Limb (tissue), 2 donors: ENCODE results near the gene ACSF2.
A peak's percentile ranks its signal among the peaks of the same experiment; 100 is the strongest.

ENCODE experiments used
- DNase-seq, 2 donors: peaks; one replicate each; pipeline ENCODE4 v3.0.0-alpha.2; 2016; ENCODE audit errors: extremely low spot score in 2 of 2

ACSF2 gene

DNA sequence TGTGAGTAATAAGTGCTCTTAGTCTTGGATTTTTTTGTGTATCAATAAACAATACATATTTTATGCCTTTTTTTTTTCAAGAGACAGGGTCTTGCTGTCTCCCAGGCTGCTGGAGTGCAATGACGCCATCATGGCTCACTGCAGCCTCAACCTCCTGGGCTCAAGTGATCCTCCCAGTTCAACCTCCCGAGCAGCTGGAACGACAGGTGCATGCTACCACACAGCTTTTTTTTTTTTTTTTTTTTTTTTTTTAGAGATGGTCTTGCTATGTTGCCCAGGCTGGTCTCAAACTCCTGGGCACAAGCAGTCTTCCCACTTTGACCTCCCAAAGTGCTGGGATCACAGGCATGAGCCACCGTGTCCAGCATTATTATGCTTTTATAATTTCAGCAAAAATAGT is 13.0 kb downstream of the ACSF2 start:
- no peak for DNase-seq

DNA sequence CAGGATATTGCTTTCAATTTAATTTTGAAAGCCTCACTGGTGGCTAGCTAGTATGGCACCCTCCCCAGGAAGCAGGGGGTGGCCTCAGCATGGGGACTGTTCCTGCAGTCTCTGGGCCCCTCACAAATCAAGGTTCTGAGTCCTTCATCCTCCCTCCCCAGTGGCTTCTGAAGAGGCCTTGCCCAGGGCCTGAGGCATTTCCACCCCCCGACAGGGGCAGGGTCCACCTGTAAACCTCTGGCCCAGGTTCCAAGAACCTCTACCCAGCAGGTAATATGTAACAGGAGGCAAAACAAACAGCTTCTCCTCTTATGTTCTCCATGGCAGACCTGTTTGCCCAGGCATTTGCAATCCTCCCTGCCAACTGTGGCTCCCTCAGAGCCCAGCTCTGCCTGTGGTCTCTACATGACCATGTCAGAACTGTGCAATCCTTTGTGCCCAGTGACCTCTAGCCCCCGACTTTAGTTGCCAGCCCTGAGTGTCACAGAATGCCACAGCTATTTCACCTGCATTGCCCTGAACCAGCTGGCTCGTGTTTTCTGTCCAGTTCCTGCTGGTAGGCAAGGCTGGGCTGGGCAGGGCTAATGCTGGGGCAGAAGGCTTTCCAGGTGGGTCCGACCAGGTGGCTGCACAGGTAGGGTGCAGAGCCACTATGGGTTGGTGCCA is 14.3 kb downstream of the ACSF2 start:
- no peak for DNase-seq

DNA sequence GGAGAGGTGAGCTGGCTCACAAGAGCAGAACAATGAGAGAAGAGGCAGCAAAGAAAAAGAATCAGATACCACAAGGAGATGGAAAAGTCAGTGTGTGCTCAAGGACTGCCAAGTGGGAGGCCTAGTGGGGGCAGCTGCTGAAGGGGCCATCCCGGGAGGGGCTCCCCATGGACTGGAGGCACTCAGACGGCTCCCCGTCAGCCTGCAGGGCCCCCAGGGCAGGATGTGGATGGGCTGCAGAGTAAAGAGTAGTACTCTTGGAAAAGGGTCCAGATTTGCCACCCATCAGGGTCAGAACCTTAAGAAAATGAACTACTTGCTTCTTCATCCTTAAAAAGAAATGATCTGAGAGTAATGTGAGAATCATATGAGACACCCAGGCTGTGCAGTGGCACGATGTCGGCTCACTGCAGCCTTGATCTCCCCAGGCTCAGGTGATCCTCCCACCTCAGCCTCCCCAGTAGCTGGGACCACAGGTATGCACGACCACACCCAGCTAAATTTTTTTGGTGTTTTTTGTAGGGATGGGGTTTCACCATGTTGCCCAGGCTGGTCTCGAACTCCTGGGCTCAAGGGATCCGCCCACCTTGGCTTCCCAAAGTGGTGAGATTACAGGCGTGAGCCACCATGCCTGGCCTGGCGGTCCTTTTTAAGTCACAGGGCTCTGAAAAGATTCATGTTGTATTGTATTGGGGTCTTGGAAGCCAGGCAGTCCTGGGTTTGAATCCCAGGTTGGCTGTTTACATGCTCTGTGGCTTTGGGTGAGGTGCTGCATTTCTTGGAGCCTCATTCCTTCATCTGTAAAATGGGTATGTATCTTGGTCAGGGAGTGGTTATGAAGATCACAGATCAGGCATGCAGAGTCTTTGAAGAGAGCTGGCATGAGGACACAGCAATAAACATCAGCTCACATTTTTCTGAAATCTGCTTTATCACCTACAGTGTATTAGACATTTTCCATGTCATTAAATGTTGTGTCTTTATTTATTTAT is 15.1 kb downstream of the ACSF2 start:
- DNase-seq: no peak

DNA sequence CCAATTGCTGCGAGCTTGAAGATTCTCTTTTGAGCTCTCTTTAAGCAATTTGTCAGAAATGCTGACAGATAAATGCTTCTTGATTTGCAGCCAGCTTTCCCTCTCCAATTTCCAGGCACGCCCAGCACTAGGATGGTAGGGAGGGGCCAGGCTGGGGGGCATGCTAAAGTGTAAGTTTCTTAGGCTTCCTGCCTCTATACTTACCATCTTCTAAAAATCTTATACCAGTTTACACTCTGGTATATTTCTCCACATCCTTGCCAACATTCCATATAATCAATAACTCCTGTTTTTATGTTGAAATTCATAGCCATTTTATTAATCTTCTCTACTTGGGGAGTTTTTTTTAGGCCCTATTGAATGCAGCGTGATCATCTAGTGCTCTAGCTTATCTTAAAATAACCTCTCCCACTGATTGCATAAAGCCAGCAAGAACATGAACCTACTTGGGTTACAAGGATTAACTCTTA is 17.5 kb downstream of the ACSF2 start:
- DNase-seq: peak in 1 of 2 donors; percentile 45

DNA sequence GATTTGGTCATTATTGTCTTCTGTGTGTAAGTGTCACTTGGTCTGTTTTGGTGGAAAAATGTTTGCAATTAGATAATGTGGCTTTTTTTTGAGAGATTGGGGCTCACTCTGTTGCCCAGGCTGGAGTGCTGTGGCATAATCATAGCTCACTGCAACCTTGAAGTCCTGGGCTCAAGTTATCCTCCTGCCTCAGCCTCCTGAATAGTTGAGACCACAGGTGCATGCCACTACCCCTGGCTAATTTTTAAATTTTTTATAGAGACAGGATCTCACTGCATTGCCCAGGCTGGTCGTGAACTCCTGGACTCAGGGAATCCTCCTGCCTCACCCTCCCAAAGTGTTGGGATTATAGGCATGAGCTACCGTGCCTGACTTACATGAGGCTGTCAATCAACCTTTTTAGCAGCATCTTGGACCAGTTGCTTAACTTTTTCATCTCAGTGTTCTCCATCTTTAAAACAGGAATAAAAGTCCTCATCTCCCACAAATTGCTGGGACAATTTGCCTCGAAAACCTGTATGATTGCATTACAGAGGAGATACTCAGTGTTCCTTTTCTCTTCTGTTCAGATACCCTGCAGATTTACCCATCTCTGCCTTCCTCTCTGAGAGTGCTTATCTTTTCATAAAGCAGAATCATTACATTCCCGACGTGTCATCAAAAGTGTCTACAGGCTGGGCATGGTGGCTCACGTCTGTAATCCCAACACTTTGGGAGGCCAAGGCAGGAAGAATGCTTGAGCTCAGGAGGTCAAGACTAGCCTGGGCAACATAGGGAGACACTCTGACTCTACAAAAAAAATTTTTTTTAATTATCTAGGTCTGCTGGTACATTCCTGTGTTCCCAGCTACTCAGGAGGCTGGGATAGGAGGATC is 19.1 kb downstream of the ACSF2 start:
- DNase-seq: no peak

DNA sequence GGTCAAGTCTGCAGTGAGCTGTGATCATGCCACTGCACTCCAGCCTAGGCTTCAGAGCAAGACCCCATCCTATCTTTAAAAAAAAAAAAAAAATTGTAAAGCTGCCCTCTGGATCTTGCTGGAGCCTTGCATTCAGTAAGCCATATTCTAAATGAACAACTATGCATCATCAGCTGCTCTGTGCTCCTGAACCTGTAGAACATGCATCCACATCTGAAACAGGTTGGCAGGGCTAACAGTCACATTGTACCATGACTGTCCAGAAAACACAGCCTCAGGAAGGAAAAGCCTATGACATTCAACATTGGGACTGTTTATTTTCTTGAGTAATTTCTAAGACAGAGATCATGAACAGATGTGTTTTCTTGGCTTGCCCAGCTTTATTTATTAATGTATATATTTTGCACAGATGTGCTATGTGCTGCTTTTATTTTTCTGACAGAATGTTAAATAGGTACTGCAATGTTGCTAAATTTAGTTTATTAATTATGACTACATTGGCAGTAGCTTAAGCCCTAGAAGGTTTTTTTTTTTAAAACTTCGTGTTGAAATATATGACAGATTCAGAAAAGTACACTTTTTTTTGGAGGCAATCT is 19.8 kb downstream of the ACSF2 start:
- DNase-seq: no peak

DNA sequence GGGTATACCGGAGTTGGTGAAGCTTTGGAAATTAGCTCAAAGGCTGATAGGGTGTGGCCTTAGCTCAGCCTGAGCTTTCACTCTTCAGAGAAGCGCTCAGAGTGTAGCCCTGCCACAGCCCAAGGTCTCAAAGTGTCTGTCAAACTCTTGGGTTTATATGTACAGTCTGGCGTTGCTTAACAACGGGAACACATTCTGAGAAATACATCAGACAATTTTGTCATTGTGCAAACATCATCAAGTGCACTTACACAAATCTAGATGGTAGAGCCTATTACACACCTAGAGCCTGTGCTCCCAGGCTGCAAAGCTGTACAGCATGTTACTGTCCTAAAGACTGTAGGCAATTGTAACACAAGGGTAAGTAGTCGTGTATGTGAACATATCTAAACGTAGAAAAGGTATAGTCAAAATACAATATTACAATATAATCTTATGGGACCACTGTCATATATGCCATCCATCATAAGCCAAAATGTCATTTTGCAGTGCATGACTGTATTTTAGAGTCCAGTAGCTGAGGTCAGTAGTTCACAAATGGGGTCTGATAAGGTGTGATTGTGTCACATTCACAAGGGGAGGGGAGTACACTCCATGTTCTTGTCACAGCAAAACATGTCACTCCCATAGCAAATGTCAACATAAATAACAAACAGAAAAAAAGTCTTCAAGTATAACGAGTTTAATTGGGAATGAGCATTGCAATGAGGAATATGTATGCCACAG is 22.0 kb downstream of the ACSF2 start:
- DNase-seq: no peak

DNA sequence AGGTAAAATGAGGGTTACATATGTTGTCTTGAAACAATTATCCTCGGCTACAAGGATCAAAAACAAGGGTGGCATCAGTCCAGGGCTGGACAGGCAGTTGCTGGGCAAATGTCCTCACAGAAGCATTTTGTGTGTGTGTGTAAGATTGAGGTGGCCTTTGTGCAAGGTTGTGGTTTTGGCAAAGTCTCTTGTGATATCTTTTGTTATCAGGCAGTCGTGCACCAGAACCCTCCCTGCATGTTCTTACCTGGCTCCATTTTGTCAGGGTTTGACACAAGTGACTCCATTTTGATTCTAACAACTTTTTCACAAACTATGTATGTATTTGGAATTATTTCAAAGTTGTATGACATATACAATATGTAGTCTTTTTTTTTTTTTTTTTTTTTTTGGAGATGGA is 22.6 kb downstream of the ACSF2 start:
- no peak for DNase-seq

DNA sequence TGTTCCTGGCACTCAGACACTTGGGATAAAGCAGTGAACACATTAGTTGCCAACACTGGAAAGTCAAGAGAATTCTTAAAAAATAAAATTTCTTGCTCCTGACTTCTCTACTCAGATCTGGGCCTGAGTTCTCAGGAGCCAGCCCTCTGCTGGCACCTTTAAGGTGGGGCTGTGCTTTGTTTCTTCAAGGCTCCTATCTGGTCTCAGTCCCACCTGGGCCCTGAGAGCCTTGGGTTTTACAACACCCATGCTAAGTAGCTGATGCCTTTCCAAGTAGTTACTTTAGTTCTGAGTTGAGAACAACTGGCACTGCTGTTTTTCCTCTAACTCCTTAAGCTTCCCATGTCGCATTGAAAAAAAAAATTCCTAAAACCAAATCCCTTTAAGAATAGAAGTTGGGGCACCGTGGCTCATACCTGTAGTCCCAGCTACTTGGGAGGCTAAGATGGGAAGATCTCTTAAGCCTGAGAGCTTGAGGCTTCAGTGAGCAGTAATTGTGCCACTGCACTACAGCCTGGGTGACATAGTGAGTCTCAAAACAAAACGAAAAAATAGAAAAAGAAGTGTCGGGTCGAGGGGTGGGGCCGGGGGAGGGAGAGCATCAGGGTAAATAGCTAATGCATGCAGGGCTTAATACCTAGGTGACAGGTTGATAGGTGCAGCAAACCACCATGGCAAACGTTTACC is 26.1 kb downstream of the ACSF2 start:
- no peak for DNase-seq

DNA sequence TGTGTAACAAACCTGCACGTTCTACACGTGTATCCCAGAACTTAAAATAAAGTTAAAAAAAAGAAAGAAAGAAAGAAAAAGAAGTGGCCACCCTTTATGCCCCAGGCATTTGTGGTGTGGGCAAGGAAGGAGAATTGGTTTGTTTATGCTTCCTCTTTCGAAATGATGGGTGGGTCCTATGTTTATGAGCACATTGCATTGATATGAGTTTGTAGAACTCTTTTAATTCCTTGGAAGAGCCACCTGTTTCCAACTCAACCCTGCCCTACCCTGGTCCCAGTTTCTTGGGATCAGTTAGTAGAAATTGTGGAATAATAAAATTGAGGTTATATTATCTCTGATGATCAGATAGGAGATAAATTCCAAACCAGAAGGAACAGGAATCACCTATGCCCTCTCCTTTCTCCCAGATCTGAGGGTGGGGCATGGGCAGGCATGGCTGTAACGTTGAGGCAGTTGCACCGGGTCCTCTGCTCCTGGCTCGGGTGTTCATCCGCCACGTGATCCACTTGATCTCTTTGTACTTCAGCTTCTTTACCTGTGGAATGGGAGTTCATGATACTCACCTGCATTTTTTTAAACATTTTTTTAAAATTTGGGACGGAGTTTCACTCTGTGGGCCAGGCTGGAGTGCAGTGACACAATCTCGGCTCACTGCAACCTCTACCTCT is 26.7 kb downstream of the ACSF2 start:
- DNase-seq: no peak

DNA sequence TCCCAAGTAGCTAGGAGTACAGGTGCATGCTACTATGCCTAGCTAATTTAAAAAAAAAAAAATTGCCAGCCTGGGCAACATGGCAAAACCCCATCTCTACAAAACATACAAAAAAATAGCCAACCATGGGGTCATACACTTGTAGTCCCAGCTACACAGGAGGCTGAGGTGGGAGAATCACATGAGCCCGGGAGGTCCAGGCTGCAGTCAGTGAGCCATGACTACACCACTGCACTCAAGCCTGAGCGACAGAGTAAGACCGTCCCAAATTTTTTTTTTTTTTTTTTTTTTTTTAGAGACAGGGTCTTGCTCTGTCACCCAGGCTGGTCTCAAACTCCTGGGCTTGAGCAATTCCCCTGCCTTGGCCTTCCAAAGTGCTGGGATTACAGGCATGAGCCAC is 27.9 kb downstream of the ACSF2 start:
- DNase-seq: no peak

DNA sequence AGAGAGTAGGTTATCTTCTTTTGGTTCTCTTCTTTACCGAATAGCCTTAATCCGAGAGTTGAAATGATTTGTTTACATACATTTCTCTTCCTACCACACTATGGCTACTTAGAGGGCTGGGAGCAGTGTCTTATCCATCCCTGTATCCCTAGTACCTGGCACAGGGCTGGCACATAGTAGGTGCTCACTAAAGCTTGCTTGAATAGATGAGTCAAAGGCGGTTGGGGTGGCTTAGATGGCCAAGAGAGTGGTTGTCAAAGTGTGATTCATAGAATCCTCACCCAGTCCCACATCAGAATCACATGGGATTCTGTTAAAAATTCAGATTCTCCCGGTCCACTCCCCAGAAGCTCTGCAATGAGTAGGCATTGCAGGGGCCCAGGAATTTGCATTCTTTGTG is 31.6 kb downstream of the ACSF2 start:
- no peak for DNase-seq

DNA sequence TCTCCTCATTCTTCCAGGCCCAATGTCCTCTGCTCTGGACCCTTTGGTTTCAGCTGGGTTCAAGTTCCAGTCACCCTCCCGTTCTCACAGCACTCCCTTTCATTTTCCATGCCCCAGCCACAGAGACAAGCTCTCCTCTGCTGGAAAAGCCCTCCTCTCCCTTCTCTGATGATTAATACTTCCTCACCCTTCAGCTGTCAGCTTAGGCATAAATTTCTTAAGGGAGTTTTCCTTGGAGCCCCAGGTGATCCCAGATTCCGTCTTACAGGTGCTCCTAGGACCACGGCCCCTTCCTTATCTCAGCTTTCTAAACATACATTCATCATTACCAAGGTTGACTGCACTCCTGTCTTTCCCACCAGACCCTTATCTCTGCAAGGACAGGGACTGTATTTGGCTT is 32.3 kb downstream of the ACSF2 start:
- no peak for DNase-seq

DNA sequence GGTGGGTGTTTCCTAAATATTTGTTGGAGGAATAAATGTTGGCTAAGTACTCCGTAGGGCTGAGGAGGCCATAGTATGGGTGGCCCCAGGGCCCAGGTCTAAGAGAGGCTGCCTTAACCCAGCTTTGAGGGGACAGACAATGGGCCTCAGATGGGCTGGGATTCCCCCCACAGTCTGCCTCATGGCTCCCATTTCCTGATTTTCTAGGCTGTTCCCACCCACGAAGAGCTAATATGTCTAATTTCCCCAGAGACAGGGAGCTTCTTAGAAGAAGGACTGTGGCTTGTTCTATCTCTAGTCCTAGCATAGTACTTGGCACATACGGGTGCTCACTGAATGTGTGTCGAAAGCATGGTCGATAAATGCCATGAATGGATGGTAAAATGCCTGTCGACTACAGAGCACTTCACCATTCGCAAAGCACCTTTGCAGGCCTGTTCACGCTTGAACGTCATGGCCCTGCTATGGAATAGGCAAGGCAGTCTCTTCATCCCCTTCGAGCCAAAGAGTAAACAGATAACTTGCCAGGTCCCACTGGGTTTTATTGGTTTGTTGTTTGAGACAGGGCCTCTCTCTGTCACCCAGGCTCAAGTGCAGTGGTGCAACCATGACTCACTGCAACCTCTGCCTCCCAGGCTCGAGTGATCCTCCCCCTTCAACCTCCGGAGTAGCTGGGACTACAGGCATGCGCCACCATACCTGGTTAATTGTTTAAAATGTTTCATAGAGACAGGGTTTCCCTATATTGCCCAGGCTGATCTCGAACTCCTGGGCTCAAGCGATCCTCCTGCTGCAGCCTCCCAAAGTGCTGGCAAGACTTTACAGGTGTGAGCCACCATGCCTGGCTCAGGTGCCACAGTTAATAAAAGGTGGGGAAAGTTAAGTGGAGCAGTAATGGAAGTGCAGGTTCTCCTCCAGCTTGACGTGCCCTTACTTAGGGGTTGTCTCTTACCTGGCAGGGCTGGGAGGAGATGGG is 33.0 kb downstream of the ACSF2 start:
- no peak for DNase-seq

DNA sequence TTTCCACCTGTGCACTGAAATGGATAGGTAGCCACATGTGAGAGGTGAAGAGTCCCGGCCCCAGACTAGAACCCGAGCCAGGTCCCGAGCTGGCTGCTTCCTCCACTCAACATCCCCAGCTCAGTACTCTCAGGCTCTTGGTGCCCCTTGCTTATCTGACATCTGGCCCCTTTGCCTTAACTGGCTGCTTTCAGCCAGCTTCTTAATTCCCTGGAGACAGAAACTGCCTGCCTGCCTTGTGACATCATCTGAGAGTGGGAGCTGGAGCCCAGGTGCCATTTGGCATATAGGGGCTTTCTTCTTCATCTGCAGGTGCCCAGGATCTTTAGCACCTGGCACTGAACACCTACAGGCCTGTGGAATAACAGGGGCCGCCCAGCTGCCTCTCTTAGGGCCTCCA is 33.7 kb downstream of the ACSF2 start:
- DNase-seq: no peak

DNA sequence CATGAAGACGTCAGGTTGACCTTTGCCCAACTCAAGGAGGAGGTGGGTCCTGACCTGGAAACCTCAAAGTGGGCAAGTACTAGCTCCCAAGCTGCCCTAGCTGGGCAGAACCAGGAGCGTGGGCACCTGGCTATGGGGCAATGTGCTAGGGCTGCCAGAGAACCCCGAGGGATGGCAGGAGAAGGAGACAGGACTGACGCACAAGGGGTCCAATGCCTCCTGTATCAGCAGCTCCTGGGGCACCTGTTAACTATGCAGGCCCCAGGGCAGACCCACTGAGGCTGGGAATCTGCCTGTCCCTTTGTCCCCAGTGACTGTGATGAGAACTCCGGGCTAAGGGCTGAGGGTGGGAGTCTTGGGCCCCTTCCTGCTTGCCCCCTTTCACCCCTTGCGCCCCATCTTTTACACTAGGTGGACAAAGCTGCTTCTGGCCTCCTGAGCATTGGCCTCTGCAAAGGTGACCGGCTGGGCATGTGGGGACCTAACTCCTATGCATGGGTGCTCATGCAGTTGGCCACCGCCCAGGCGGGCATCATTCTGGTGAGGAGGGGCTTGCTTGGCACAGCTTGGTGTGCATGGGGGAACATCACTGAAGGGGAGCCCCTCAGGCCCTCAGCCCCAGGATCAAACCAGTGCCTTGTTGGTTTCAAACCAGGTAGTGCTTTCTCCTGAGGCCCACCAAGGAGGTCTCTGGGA is 35.0 kb downstream of the ACSF2 start:
- no peak for DNase-seq

DNA sequence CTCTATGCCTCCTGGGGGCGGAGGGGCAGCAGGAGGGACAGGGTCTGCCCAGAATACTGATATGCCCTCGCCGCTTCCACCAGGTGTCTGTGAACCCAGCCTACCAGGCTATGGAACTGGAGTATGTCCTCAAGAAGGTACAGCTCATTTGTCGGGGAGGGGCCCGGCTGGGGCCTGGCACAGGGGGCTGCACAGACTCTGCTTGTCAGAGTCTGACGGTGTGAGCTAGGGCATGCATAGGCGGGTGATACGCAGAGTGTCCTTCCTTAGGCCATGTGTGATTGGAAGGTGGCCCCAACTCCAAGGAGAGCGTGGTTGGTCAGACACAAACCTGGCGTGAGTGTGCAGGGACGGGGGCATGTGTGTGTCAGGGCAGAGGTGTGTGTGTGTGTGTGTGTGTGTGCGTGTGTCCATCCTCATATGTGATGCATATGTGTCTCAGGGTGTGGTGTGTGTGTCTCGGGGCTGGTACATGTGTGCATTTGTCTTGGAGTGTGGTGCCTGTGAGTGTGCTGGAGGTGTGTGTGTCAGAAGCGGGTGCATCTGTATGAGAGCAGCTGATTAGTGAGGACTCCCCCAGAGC is 35.6 kb downstream of the ACSF2 start:
- no peak for DNase-seq
